ENCODE results near the gene GNLY.
"Not testable (repeated sequence)": the region's sequence is repeated elsewhere in the genome, so short reads cannot be mapped to it uniquely, and the experiment has no call there.

Gene GNLY

GRCh38 chr2:85694052-85695025 is at the start of gene GNLY:
TSS of gene GNLY (plus strand) at chr2:85694358. CDS start at chr2:85694419, 61 bp downstream.
- DNase-seq (ENCODE audit: low spot score) = no peak

GRCh38 chr2:85644909-85645308 is 49.2 kb upstream of the GNLY start:
- DNase-seq (ENCODE audit: low spot score) = no peak

- no peak for DNase-seq (ENCODE audit: low spot score)
Observed at GRCh38 chr2:85646166-85646565, 48.0 kb upstream of the GNLY start.

- no peak for DNase-seq (ENCODE audit: low spot score)
Observed at GRCh38 chr2:85647823-85648526, 46.2 kb upstream of the GNLY start.

GRCh38 chr2:85648619-85649018 is 45.5 kb upstream of the GNLY start:
- DNase-seq (ENCODE audit: low spot score) = no peak

- no peak for DNase-seq (ENCODE audit: low spot score)
Observed at GRCh38 chr2:85649201-85650190, 44.7 kb upstream of the GNLY start.

- no peak for DNase-seq (ENCODE audit: low spot score)
Observed at GRCh38 chr2:85650456-85650855, 43.7 kb upstream of the GNLY start.

GRCh38 chr2:85651097-85651496 is 43.1 kb upstream of the GNLY start:
- no peak for DNase-seq (ENCODE audit: low spot score)

- no peak for DNase-seq (ENCODE audit: low spot score)
Observed at GRCh38 chr2:85652056-85652455, 42.1 kb upstream of the GNLY start.

GRCh38 chr2:85653996-85654395 is 40.2 kb upstream of the GNLY start:
- no peak for DNase-seq (ENCODE audit: low spot score)

- DNase-seq (ENCODE audit: low spot score) = no peak
Observed at GRCh38 chr2:85655961-85656417, 38.2 kb upstream of the GNLY start.

GRCh38 chr2:85656468-85656867 is 37.7 kb upstream of the GNLY start:
- DNase-seq (ENCODE audit: low spot score) = no peak

- DNase-seq (ENCODE audit: low spot score) = not testable (repeated sequence)
Observed at GRCh38 chr2:85657399-85657798, 36.8 kb upstream of the GNLY start.

- no peak for DNase-seq (ENCODE audit: low spot score)
Observed at GRCh38 chr2:85659324-85659981, 34.7 kb upstream of the GNLY start.

GRCh38 chr2:85660301-85660700 is 33.9 kb upstream of the GNLY start:
- DNase-seq (ENCODE audit: low spot score) = not testable (repeated sequence)

- no peak for DNase-seq (ENCODE audit: low spot score)
Observed at GRCh38 chr2:85660725-85661124, 33.4 kb upstream of the GNLY start.

GRCh38 chr2:85661139-85661858 is 32.9 kb upstream of the GNLY start:
- DNase-seq (ENCODE audit: low spot score) = no peak

- no peak for DNase-seq (ENCODE audit: low spot score)
Observed at GRCh38 chr2:85662899-85663593, 31.1 kb upstream of the GNLY start.

GRCh38 chr2:85663594-85664565 is 30.3 kb upstream of the GNLY start:
- DNase-seq (ENCODE audit: low spot score) = no peak

Data from left forelimb (tissue), 1 donor.